Measurements from ENCODE around the gene UBE2K. TPM values are rescaled to one million over a fixed set of nuclear protein-coding genes. Genes with fewer than 3 reads are reported as not detected.
"Not testable (repeated sequence)": the region's sequence is repeated elsewhere in the genome, so short reads cannot be mapped to it uniquely, and the experiment has no call there.

Gene UBE2K
- total and polyA plus RNA-seq, 10 of the 15 experiments (the other 5 are each of a cell fraction or from before 2014, with no cell fraction given), result 17.0 to 141 (median 75.5) TPM

DNA sequence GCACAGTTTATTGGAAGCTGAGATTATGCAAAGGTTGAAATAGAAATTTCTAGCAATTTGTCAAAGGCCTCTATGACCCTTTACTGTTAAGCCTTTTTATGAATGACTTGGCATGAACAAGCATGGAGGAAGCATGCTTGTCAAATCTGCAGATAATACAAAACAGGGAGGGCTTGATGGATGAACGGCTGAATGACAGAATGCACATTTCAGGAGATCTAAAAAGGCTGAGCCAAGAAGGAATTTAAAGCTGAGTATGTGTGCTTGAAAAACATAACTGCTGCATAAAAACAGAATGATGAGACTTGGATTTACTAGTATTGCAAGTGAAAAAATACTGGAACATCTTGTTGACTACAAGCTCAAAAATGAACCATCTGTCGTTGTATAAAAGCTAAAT is 29.0 kb upstream of the UBE2K start:
- H3K4me1 ChIP-seq (ENCODE audit: control insufficient read depth, insufficient read depth, low read length), result no peaks in the 10 kb centered on the region
- RAD21 ChIA-PET (ENCODE audit: unreplicated experiment), result no interaction called here
- no peak overlapping the region for H3K9ac ChIP-seq (ENCODE audit: control insufficient read depth, insufficient read depth, low read length)
- TF ChIP-seq SREBF1 (IDR thresholded peaks at IDR 0.05; ENCODE audit: low read length) (no peak), CHD4 (IDR thresholded peaks at IDR 0.05) (no peak), FOS (IDR thresholded peaks at IDR 0.05; ENCODE audit: borderline replicate concordance, extremely low read depth, insufficient read length) (no peak), SPI1 (IDR thresholded peaks at IDR 0.05; ENCODE audit: borderline replicate concordance, insufficient read depth, low read depth, low read length) (no peak), RUNX3 (IDR thresholded peaks at IDR 0.05; ENCODE audit: low read length) (no peak), NR2F1 (conservative IDR thresholded peaks at IDR 0.05) (no peak)
- TF ChIP-seq, protein P1, sequence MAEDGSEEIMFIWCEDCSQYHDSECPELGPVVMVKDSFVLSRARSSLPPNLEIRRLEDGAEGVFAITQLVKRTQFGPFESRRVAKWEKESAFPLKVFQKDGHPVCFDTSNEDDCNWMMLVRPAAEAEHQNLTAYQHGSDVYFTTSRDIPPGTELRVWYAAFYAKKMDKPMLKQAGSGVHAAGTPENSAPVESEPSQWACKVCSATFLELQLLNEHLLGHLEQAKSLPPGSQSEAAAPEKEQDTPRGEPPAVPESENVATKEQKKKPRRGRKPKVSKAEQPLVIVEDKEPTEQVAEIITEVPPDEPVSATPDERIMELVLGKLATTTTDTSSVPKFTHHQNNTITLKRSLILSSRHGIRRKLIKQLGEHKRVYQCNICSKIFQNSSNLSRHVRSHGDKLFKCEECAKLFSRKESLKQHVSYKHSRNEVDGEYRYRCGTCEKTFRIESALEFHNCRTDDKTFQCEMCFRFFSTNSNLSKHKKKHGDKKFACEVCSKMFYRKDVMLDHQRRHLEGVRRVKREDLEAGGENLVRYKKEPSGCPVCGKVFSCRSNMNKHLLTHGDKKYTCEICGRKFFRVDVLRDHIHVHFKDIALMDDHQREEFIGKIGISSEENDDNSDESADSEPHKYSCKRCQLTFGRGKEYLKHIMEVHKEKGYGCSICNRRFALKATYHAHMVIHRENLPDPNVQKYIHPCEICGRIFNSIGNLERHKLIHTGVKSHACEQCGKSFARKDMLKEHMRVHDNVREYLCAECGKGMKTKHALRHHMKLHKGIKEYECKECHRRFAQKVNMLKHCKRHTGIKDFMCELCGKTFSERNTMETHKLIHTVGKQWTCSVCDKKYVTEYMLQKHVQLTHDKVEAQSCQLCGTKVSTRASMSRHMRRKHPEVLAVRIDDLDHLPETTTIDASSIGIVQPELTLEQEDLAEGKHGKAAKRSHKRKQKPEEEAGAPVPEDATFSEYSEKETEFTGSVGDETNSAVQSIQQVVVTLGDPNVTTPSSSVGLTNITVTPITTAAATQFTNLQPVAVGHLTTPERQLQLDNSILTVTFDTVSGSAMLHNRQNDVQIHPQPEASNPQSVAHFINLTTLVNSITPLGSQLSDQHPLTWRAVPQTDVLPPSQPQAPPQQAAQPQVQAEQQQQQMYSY (CRISPR knock-in tag; IDR thresholded peaks at IDR 0.05), result no peak
- TF ChIP-seq, protein P2, sequence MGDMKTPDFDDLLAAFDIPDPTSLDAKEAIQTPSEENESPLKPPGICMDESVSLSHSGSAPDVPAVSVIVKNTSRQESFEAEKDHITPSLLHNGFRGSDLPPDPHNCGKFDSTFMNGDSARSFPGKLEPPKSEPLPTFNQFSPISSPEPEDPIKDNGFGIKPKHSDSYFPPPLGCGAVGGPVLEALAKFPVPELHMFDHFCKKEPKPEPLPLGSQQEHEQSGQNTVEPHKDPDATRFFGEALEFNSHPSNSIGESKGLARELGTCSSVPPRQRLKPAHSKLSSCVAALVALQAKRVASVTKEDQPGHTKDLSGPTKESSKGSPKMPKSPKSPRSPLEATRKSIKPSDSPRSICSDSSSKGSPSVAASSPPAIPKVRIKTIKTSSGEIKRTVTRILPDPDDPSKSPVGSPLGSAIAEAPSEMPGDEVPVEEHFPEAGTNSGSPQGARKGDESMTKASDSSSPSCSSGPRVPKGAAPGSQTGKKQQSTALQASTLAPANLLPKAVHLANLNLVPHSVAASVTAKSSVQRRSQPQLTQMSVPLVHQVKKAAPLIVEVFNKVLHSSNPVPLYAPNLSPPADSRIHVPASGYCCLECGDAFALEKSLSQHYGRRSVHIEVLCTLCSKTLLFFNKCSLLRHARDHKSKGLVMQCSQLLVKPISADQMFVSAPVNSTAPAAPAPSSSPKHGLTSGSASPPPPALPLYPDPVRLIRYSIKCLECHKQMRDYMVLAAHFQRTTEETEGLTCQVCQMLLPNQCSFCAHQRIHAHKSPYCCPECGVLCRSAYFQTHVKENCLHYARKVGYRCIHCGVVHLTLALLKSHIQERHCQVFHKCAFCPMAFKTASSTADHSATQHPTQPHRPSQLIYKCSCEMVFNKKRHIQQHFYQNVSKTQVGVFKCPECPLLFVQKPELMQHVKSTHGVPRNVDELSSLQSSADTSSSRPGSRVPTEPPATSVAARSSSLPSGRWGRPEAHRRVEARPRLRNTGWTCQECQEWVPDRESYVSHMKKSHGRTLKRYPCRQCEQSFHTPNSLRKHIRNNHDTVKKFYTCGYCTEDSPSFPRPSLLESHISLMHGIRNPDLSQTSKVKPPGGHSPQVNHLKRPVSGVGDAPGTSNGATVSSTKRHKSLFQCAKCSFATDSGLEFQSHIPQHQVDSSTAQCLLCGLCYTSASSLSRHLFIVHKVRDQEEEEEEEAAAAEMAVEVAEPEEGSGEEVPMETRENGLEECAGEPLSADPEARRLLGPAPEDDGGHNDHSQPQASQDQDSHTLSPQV (IDR thresholded peaks at IDR 0.05), result no peak
- no peaks in the 10 kb centered on the region for H3K27me3 ChIP-seq (replicated peaks in 1 of 2; ENCODE audit: control insufficient read depth in 2 of 2, insufficient read depth in 2 of 2, low read length in 1 of 2)
- H2AFZ ChIP-seq (ENCODE audit: control insufficient read depth, low read depth, low read length), result no peak overlapping the region
- no peak overlapping the region for H3K4me3 ChIP-seq
- H4K20me1 ChIP-seq (ENCODE audit: control insufficient read depth, insufficient read depth), result no peaks in the 10 kb centered on the region
- BruUV-seq (replicated peaks), result no TSS peak
- WGBS (ENCODE audit: insufficient coverage, insufficient replicate concordance, low lambda C conversion rate, missing lambda C conversion rate), result 98% methylated on average over 2 of the region's 2 CpGs
- no peak overlapping the region for H3K27ac ChIP-seq (ENCODE audit: control insufficient read depth, insufficient read depth)
- DNase-seq (ENCODE audit: low read depth, low spot score), result no peak
- no peak overlapping the region for H3K4me2 ChIP-seq (ENCODE audit: control insufficient read depth, insufficient read depth)
- POLR2A ChIA-PET, result interaction anchor here (0.6 to 1.0 kb wide), 2 partner anchors 11 to 487 kb away, joined by 3 to 5 read pairs; partner anchors contain the start of gene WDR19
- CTCF ChIA-PET, result interaction anchor here (0.6 to 1.7 kb wide), 5 partner anchors 8 to 214 kb away, joined by 3 to 5 read pairs (median 4); no protein-coding TSS in a partner anchor
- no peaks in the 10 kb centered on the region for H3K36me3 ChIP-seq (ENCODE audit: control insufficient read depth in 2 of 2, insufficient read depth in 2 of 2, low read length in 1 of 2)
- FAIRE-seq, result no peak
- intact Hi-C loops (cut with micrococcal nuclease; ENCODE audit: unreplicated experiment), result no loop called here
- ATAC-seq, result no peak
- SMC1A ChIA-PET (ENCODE audit: uncharacterized antibody, unreplicated experiment), result interaction anchor here (0.7 to 2.2 kb wide), 3 partner anchors 12 to 69 kb away, joined by 3 to 8 read pairs (median 3); no protein-coding TSS in a partner anchor
- H3K9me3 ChIP-seq (replicated peaks; ENCODE audit: control insufficient read depth, insufficient read depth, low read length), result no peaks in the 10 kb centered on the region
- in situ Hi-C loops (cut with MboI), result no loop called here
- H3K79me2 ChIP-seq (ENCODE audit: control insufficient read depth, insufficient read depth, low read length), result no peaks in the 10 kb centered on the region

DNA sequence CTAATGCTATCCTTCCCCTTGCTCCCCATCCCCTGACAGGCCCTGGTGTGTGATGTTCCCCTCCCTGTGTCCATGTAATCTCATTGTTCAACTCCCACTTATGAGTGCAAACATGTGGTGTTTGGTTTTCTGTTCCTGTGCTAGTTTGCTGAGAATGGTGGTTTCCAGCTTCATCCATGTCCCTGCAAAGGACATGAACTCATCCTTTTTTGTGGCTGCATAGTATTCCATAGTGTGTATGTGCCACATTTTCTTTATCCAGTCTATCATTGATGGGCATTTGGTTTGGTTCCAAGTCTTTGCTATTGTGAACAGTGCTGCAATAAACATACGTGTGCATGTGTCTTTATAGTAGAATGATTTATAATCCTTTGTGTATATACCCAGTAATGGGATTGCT is 27.6 kb upstream of the UBE2K start:
- intact Hi-C loops (cut with micrococcal nuclease; ENCODE audit: unreplicated experiment); H3K36me3 ChIP-seq (ENCODE audit: control insufficient read depth in 2 of 2, insufficient read depth in 2 of 2, low read length in 1 of 2); SMC1A ChIA-PET (ENCODE audit: uncharacterized antibody, unreplicated experiment); CTCF ChIA-PET; H3K4me3 ChIP-seq; H3K27me3 ChIP-seq (replicated peaks in 1 of 2; ENCODE audit: control insufficient read depth in 2 of 2, insufficient read depth in 2 of 2, low read length in 1 of 2); H3K79me2 ChIP-seq (ENCODE audit: control insufficient read depth, insufficient read depth, low read length); H3K27ac ChIP-seq (ENCODE audit: control insufficient read depth, insufficient read depth); BruUV-seq (replicated peaks); H3K4me2 ChIP-seq (ENCODE audit: control insufficient read depth, insufficient read depth); FAIRE-seq; ATAC-seq; H2AFZ ChIP-seq (ENCODE audit: control insufficient read depth, low read depth, low read length); H3K9me3 ChIP-seq (replicated peaks; ENCODE audit: control insufficient read depth, insufficient read depth, low read length); RAD21 ChIA-PET (ENCODE audit: unreplicated experiment); H4K20me1 ChIP-seq (ENCODE audit: control insufficient read depth, insufficient read depth); H3K4me1 ChIP-seq (ENCODE audit: control insufficient read depth, insufficient read depth, low read length); H3K9ac ChIP-seq (ENCODE audit: control insufficient read depth, insufficient read depth, low read length); in situ Hi-C loops (cut with MboI); POLR2A ChIA-PET; DNase-seq (ENCODE audit: low read depth, low spot score): not testable (repeated sequence)
- 91% methylated on average over 1 of the region's 1 CpG for WGBS (ENCODE audit: insufficient coverage, insufficient replicate concordance, low lambda C conversion rate, missing lambda C conversion rate)
